IMR-90 (cell line): ENCODE measurements around the gene KRT10. TPM values are rescaled to one million over a fixed set of nuclear protein-coding genes. Genes with fewer than 3 reads are reported as not detected.

Experiments
- ATAC-seq: fragments of 200-7000 bp; cut with Tn5 transposase; 2 replicates; pipeline ENCODE4 v1.9.1; 2020; ENCODE audit warnings: low read depth, mild to moderate bottlenecking, moderate library complexity
- BruUV-seq: library from RNA; stranded (reverse); fragments of 400-500 nt; replicated peaks from 2 replicates; lab custom pipeline; 2021; lab: Mats Ljungman, UMichigan
- CTCF ChIA-PET: fragments of 300-600 bp; formaldehyde crosslinking; extraction: SDS; loops from one replicate; lab custom pipeline; 2021; ENCODE audit warnings: antibody characterized with exemption; lab: Yijun Ruan, JAX
- POLR2A ChIA-PET: fragments of 300-600 bp; sonication (Branson Sonifier 250); formaldehyde crosslinking; loops from one replicate; lab custom pipeline; 2022; ENCODE audit warnings: antibody characterized with exemption; ENCODE audit not compliant: unreplicated experiment; lab: Charles Lee
- DNase-seq: peaks from one replicate; pipeline ENCODE4 v3.0.0; 2013
- H2AFZ ChIP-seq: replicated peaks from 2 replicates; pipeline ENCODE3; 2013; ENCODE audit warnings: low read length, mild to moderate bottlenecking; ENCODE audit not compliant: poor library complexity
- H2AK5ac ChIP-seq: 2 replicates; pipeline ENCODE4 v1.6.1; 2013; ENCODE audit warnings: low read depth, low read length, inconsistent platforms
- H2AK9ac ChIP-seq: replicated peaks from 2 replicates; pipeline ENCODE3; 2013; ENCODE audit warnings: mild to moderate bottlenecking, low read depth, low read length, moderate library complexity; ENCODE audit not compliant: poor library complexity
- H2BK120ac ChIP-seq: 2 replicates; pipeline ENCODE4 v1.6.1; 2013; ENCODE audit warnings: low read depth, low read length, inconsistent platforms
- H2BK15ac ChIP-seq: 3 replicates; pipeline ENCODE4 v1.6.1; 2013; ENCODE audit warnings: low read depth, low read length, inconsistent platforms
- H2BK20ac ChIP-seq: 2 replicates; pipeline ENCODE4 v1.6.1; 2013; ENCODE audit warnings: low read depth, mild to moderate bottlenecking, inconsistent platforms, low read length, moderate library complexity
- H2BK5ac ChIP-seq: 2 replicates; pipeline ENCODE4 v1.6.1; 2013; ENCODE audit warnings: mild to moderate bottlenecking, low read depth, low read length, inconsistent platforms; ENCODE audit not compliant: poor library complexity, severe bottlenecking
- H3K14ac ChIP-seq: replicated peaks from 2 replicates; pipeline ENCODE4 v1.6.1; 2013; ENCODE audit warnings: low read depth, low read length, inconsistent platforms
- H3K18ac ChIP-seq: 2 replicates; pipeline ENCODE4 v1.6.1; 2013; ENCODE audit warnings: low read depth, low read length, control low read depth
- H3K23ac ChIP-seq: 2 replicates; pipeline ENCODE4 v1.6.1; 2013; ENCODE audit warnings: low read depth, low read length, inconsistent platforms
- H3K27ac ChIP-seq: 2 replicates; pipeline ENCODE4 v1.5.1; 2013; ENCODE audit warnings: mild to moderate bottlenecking, control low read depth, low read length; ENCODE audit not compliant: insufficient read depth
- H3K27me3 ChIP-seq: 2 replicates; pipeline ENCODE4 v1.6.1; 2013; ENCODE audit warnings: low read length; ENCODE audit not compliant: control insufficient read depth, insufficient read depth
- H3K36me3 ChIP-seq: 2 replicates; pipeline ENCODE4 v1.6.1; 2013; ENCODE audit warnings: low read length, mixed read lengths; ENCODE audit not compliant: control insufficient read depth, insufficient read depth
- H3K4ac ChIP-seq: 2 replicates; pipeline ENCODE4 v1.6.1; 2013; ENCODE audit warnings: low read depth, low read length, inconsistent platforms
- H3K4me1 ChIP-seq: 2 replicates; pipeline ENCODE4 v1.6.1; 2013; ENCODE audit warnings: low read length, mixed read lengths; ENCODE audit not compliant: control insufficient read depth, insufficient read depth
- H3K4me2 ChIP-seq: 2 replicates; pipeline ENCODE4 v1.6.1; 2013; ENCODE audit warnings: low read depth, mild to moderate bottlenecking, control low read depth, low read length, moderate library complexity
- H3K4me3 ChIP-seq: 2 replicates; pipeline ENCODE4 v1.5.1; 2013; ENCODE audit warnings: low read depth, mild to moderate bottlenecking, control low read depth, low read length, moderate library complexity; ENCODE audit not compliant: insufficient read depth
- H3K56ac ChIP-seq: 2 replicates; pipeline ENCODE4 v1.6.1; 2013; ENCODE audit warnings: low read length, inconsistent platforms; ENCODE audit not compliant: insufficient read depth; ENCODE audit errors: extremely low read depth
- H3K79me1 ChIP-seq, 2 experiments: 2 replicates each; pipeline ENCODE4 v1.6.1; 2013; ENCODE audit warnings: low read length in 2 of 2, inconsistent platforms in 1 of 2, low read depth in 1 of 2
- H3K9ac ChIP-seq: 2 replicates; pipeline ENCODE4 v1.6.1; 2013; ENCODE audit warnings: low read depth, low read length, control low read depth
- H3K9me1 ChIP-seq: 2 replicates; pipeline ENCODE4 v1.6.1; 2013; ENCODE audit warnings: low read length, inconsistent platforms; ENCODE audit not compliant: insufficient read depth
- H3K9me3 ChIP-seq: 2 replicates; pipeline ENCODE4 v1.6.1; 2013; ENCODE audit warnings: low read length; ENCODE audit not compliant: control insufficient read depth, insufficient read depth
- H4K20me1 ChIP-seq: 2 replicates; pipeline ENCODE4 v1.6.1; 2013; ENCODE audit warnings: low read length, inconsistent platforms; ENCODE audit not compliant: insufficient read depth
- H4K5ac ChIP-seq: 2 replicates; pipeline ENCODE4 v1.6.1; 2013; ENCODE audit warnings: mild to moderate bottlenecking, low read depth, low read length, control low read depth
- H4K8ac ChIP-seq, 2 experiments: 2 replicates each; pipeline ENCODE4 v1.6.1; 2013; ENCODE audit warnings: low read depth in 2 of 2, low read length in 2 of 2, control low read depth in 1 of 2, inconsistent platforms in 1 of 2
- H4K91ac ChIP-seq: 2 replicates; pipeline ENCODE4 v1.6.1; 2013; ENCODE audit warnings: low read depth, low read length, inconsistent platforms; ENCODE audit not compliant: insufficient read depth
- BHLHE40 ChIP-seq: fragments of 150-350 bp; IDR thresholded peaks from 2 replicates; pipeline ENCODE4 v1.6.1; 2016; ENCODE audit warnings: mild to moderate bottlenecking, low read depth, low read length
- CEBPB ChIP-seq: IDR thresholded peaks from 2 replicates; pipeline ENCODE4 v1.6.1; 2012; ENCODE audit warnings: low read depth, low read length, improper control_type of control experiment
- CHD1 ChIP-seq: IDR thresholded peaks from 2 replicates; pipeline ENCODE4 v1.6.1; 2012; ENCODE audit warnings: low read depth, low read length, improper control_type of control experiment
- CTCF ChIP-seq: conservative IDR thresholded peaks from 2 replicates; pipeline ENCODE4 v1.5.1; 2012; ENCODE audit warnings: mild to moderate bottlenecking, low read depth, low read length, improper control_type of control experiment
- ELK1 ChIP-seq: fragments of 150-350 bp; IDR thresholded peaks from 2 replicates; pipeline ENCODE4 v1.6.1; 2016; ENCODE audit warnings: low read depth, mild to moderate bottlenecking, low read length, moderate library complexity, borderline replicate concordance
- FOS ChIP-seq: fragments of 150-350 bp; IDR thresholded peaks from 2 replicates; pipeline ENCODE4 v1.6.1; 2016; ENCODE audit warnings: low read depth, low read length
- MAFK ChIP-seq: IDR thresholded peaks from 2 replicates; pipeline ENCODE4 v1.6.1; 2012; ENCODE audit warnings: low read depth, low read length, improper control_type of control experiment
- MAZ ChIP-seq: IDR thresholded peaks from 2 replicates; pipeline ENCODE4 v1.6.1; 2012; ENCODE audit warnings: low read depth, mild to moderate bottlenecking, low read length, improper control_type of control experiment, moderate library complexity, borderline replicate concordance
- MXI1 ChIP-seq: IDR thresholded peaks from 2 replicates; pipeline ENCODE4 v1.6.1; 2012; ENCODE audit warnings: low read depth, mild to moderate bottlenecking, low read length, moderate library complexity, borderline replicate concordance
- NFE2L2 ChIP-seq: fragments of 150-350 bp; IDR thresholded peaks from 2 replicates; pipeline ENCODE4 v1.6.1; 2016; ENCODE audit warnings: low read depth, mild to moderate bottlenecking, low read length
- POLR2A ChIP-seq: IDR thresholded peaks from 2 replicates; pipeline ENCODE4 v1.6.1; 2012; ENCODE audit warnings: mild to moderate bottlenecking, low read depth, low read length
- RAD21 ChIP-seq: IDR thresholded peaks from 2 replicates; pipeline ENCODE4 v1.6.1; 2012; ENCODE audit warnings: low read length, improper control_type of control experiment
- RCOR1 ChIP-seq: IDR thresholded peaks from 2 replicates; pipeline ENCODE4 v1.6.1; 2012; ENCODE audit warnings: mild to moderate bottlenecking, low read length, improper control_type of control experiment; ENCODE audit not compliant: insufficient replicate concordance
- RFX5 ChIP-seq: IDR thresholded peaks from 2 replicates; pipeline ENCODE4 v1.8.0; 2012; ENCODE audit warnings: low read depth, mild to moderate bottlenecking, low read length, moderate library complexity
- SMC3 ChIP-seq: fragments of 150-350 bp; IDR thresholded peaks from 2 replicates; pipeline ENCODE4 v1.6.1; 2016; ENCODE audit warnings: low read depth, mild to moderate bottlenecking, antibody characterized with exemption, low read length, moderate library complexity
- USF2 ChIP-seq: fragments of 150-350 bp; IDR thresholded peaks from 2 replicates; pipeline ENCODE4 v1.6.1; 2017; ENCODE audit warnings: mild to moderate bottlenecking, antibody characterized with exemption, low read length, low read depth
- dilution Hi-C: fragments of 300-500 bp; cut with HindIII; formaldehyde crosslinking; loops from one replicate; pipeline ENCODE4 v1.14.3; 2018; ENCODE audit warnings: low sequenced_read_pairs; ENCODE audit not compliant: unreplicated experiment
- in situ Hi-C: fragments of 300-500 bp; cut with MboI; formaldehyde crosslinking; loops from 3 replicates; pipeline ENCODE4 v1.14.3; 2019; ENCODE audit warnings: low sequenced_read_pairs, inconsistent platforms, mixed read lengths
- intact Hi-C: fragments of 100-400 bp; cut with micrococcal nuclease; formaldehyde crosslinking; loops from 2 replicates; pipeline ENCODE4 v1.10.0; 2022
- polyA plus RNA-seq, 3 experiments: library from polyadenylated mRNA; depleted of rRNA; stranded (reverse); fragments of >200 nt; gene quantifications; 2 replicates each; pipeline ENCODE4 v1.2.3, GENCODE V29; 2012; ENCODE audit warnings: low replicate concordance in 1 of 3
- total RNA-seq: library from RNA; depleted of rRNA; stranded (reverse); fragments of >200 nt; gene quantifications from 2 replicates; pipeline ENCODE4 v1.2.3, GENCODE V29; 2012

KRT10 gene
- total and polyA plus RNA-seq, 2 of the 4 experiments (the other 2 are of a cell fraction): 0.18 to 18.3 TPM

- no peak overlapping the region for H3K18ac ChIP-seq
- intact Hi-C loops (no loop called here), dilution Hi-C loops (no loop called here), in situ Hi-C loops (no loop called here)
- no peak overlapping the region for H3K9ac ChIP-seq
- H3K4me2 ChIP-seq: no peak overlapping the region
- H2BK15ac ChIP-seq: no peak overlapping the region
- H2BK20ac ChIP-seq: no peak overlapping the region
- ATAC-seq (no peak), DNase-seq (no peak)
- no peak overlapping the region for H2BK5ac ChIP-seq
- H2AK9ac ChIP-seq: no peak overlapping the region
- peaks cover 0 to 9% of the 10 kb centered on the region in 2 experiments; a peak in 2 of 4 replicates for H3K79me1 ChIP-seq
- no peak overlapping the region for H3K14ac ChIP-seq
- no peak overlapping the region for H3K4me3 ChIP-seq
- no peak overlapping the region for H3K27ac ChIP-seq
- H4K91ac ChIP-seq: no peak overlapping the region
- POLR2A ChIA-PET: no interaction called here
- H3K9me3 ChIP-seq: no peaks in the 10 kb centered on the region
- no peaks in the 10 kb centered on the region for H3K27me3 ChIP-seq
- H3K4ac ChIP-seq: no peak overlapping the region
- no peak overlapping the region for H2AK5ac ChIP-seq
- H3K36me3 ChIP-seq: peaks cover 8% of the 10 kb centered on the region
- no peak overlapping the region for H4K8ac ChIP-seq
- H3K4me1 ChIP-seq: no peaks in the 10 kb centered on the region
- H2BK120ac ChIP-seq: no peak overlapping the region
- H3K23ac ChIP-seq: no peak overlapping the region
- no peaks in the 10 kb centered on the region for H4K20me1 ChIP-seq
- H2AFZ ChIP-seq: no peak overlapping the region
- H3K56ac ChIP-seq: no peak overlapping the region
- no peak overlapping the region for H4K5ac ChIP-seq
- 0 out of 2 replicates have a peak, but pooled peaks cover 4% of the 10 kb centered on the region for H3K9me1 ChIP-seq
- no TSS peak for BruUV-seq
- TF ChIP-seq CTCF (no peak), MAFK (no peak), SMC3 (no peak), RFX5 (no peak), POLR2A (no peak), USF2 (no peak), MAZ (no peak), CEBPB (no peak), RCOR1 (no peak), BHLHE40 (no peak), ELK1 (no peak), NFE2L2 (no peak), MXI1 (no peak), RAD21 (no peak), CHD1 (no peak), FOS (no peak)
- CTCF ChIA-PET: no interaction called here
Measured at GRCh38 chr17:40833882-40834281, 11.5 kb upstream of the KRT10 start.
